ENCODE measurements around the gene SUMF2.
"Not testable (repeated sequence)": the region's sequence is repeated elsewhere in the genome, so short reads cannot be mapped to it uniquely, and the experiment has no call there.

SUMF2 gene

GRCh38 chr7:56046721-56047445 is 17.2 kb upstream of the SUMF2 start:
- Histone ChIP-seq H3K4me1 (ENCODE audit: insufficient read depth, low read length, severe bottlenecking) (peaks cover 23% of the 10 kb centered on the region), H3K9ac (ENCODE audit: low read length) (no peak overlapping the region; the same call in 1 of the 2 replicates), H3K27ac (ENCODE audit: low read depth, low read length, poor library complexity, severe bottlenecking) (peak overlapping the region; percentile 38), H3K4me3 (ENCODE audit: low read depth, low read length, poor library complexity, severe bottlenecking) (no peak overlapping the region), H3K9me2 (ENCODE audit: low read depth, low read length) (no peaks in the 10 kb centered on the region), H2AFZ (ENCODE audit: low read length) (no peak overlapping the region), H3K27me3 (ENCODE audit: insufficient read depth, low read length) (no peaks in the 10 kb centered on the region), H3K4me2 (ENCODE audit: low read length) (no peak overlapping the region; the same call in 1 of the 2 replicates), H3K79me2 (ENCODE audit: insufficient read depth, low read length) (peaks cover 17% of the 10 kb centered on the region), H3F3A (ENCODE audit: insufficient read depth, low read length) (no peaks in the 10 kb centered on the region), H3K9me3 (ENCODE audit: low read length) (no peaks in the 10 kb centered on the region), H3K36me3 (ENCODE audit: insufficient read depth, low read length) (peaks cover 21% of the 10 kb centered on the region), H4K20me1 (ENCODE audit: insufficient read depth, low read length) (no peaks in the 10 kb centered on the region)
- no peak for TF ChIP-seq EZH2 (IDR thresholded peaks at IDR 0.05; ENCODE audit: borderline replicate concordance, low read length)
- no peak for TF ChIP-seq CTCF (IDR thresholded peaks at IDR 0.05; ENCODE audit: low read length)

DNA sequence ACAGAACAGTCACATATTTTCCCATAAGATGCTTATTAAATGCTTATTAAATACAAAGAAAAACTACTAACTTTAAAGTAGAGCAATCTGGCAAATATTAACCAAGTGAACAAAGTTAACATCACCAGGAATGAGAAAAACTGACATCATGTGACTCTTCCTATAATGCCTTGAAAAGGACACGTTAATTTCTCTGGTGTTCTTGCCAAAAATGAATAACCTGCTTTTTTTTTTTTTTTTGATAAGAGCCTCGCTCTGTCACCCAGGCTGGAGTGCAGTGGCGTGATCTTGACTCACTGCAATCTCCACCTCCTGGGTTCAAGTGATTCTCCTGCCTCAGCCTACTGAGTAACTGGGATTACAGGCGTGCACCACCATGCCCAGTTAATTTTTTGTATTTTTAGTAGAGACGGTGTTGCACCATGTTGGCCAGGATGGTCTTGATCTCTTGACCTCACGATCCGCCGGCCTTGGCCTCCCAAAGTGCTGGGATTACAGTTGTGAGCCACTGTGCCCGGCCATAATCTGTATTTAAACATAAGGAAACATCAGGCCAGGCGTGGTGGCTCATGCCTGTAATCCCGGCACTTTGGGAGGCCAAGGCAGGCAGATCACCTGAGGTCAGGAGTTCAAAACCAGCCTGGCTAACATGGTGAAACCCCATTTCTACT is 16.5 kb upstream of the SUMF2 start:
- not testable (repeated sequence) for H3K9ac ChIP-seq (ENCODE audit: low read length); H3K27me3 ChIP-seq (ENCODE audit: insufficient read depth, low read length); H3K9me3 ChIP-seq (ENCODE audit: low read length); H2AFZ ChIP-seq (ENCODE audit: low read length); H3K4me2 ChIP-seq (ENCODE audit: low read length); H4K20me1 ChIP-seq (ENCODE audit: insufficient read depth, low read length); H3F3A ChIP-seq (ENCODE audit: insufficient read depth, low read length); H3K9me2 ChIP-seq (ENCODE audit: low read depth, low read length); H3K4me3 ChIP-seq (ENCODE audit: low read depth, low read length, poor library complexity, severe bottlenecking)
- Histone ChIP-seq H3K79me2 (ENCODE audit: insufficient read depth, low read length) (peaks cover 24% of the 10 kb centered on the region), H3K27ac (ENCODE audit: low read depth, low read length, poor library complexity, severe bottlenecking) (peak overlapping the region; percentile 38), H3K36me3 (ENCODE audit: insufficient read depth, low read length) (peaks cover 20% of the 10 kb centered on the region), H3K4me1 (ENCODE audit: insufficient read depth, low read length, severe bottlenecking) (peaks cover 25% of the 10 kb centered on the region)

- Histone ChIP-seq H3K9ac (ENCODE audit: low read length) (no peak overlapping the region), H3K4me3 (ENCODE audit: low read depth, low read length, poor library complexity, severe bottlenecking) (no peak overlapping the region), H3K4me2 (ENCODE audit: low read length) (no peak overlapping the region), H3K9me3 (ENCODE audit: low read length) (no peaks in the 10 kb centered on the region), H2AFZ (ENCODE audit: low read length) (no peak overlapping the region), H4K20me1 (ENCODE audit: insufficient read depth, low read length) (no peaks in the 10 kb centered on the region), H3K27me3 (ENCODE audit: insufficient read depth, low read length) (no peaks in the 10 kb centered on the region), H3K79me2 (ENCODE audit: insufficient read depth, low read length) (peaks cover 30% of the 10 kb centered on the region), H3K27ac (ENCODE audit: low read depth, low read length, poor library complexity, severe bottlenecking) (no peak overlapping the region), H3K4me1 (ENCODE audit: insufficient read depth, low read length, severe bottlenecking) (peaks cover 32% of the 10 kb centered on the region), H3F3A (ENCODE audit: insufficient read depth, low read length) (no peaks in the 10 kb centered on the region), H3K36me3 (ENCODE audit: insufficient read depth, low read length) (peaks cover 22% of the 10 kb centered on the region), H3K9me2 (ENCODE audit: low read depth, low read length) (no peaks in the 10 kb centered on the region)
- no peak for TF ChIP-seq EZH2 (IDR thresholded peaks at IDR 0.05; ENCODE audit: borderline replicate concordance, low read length)
- TF ChIP-seq CTCF (IDR thresholded peaks at IDR 0.05; ENCODE audit: low read length) = no peak
These were observed 15.8 kb upstream of the SUMF2 start for GRCh38 chr7:56048245-56048644.

- H3K9me2 ChIP-seq (ENCODE audit: low read depth, low read length); H3K27ac ChIP-seq (ENCODE audit: low read depth, low read length, poor library complexity, severe bottlenecking); H3K4me3 ChIP-seq (ENCODE audit: low read depth, low read length, poor library complexity, severe bottlenecking); H3K4me2 ChIP-seq (ENCODE audit: low read length); H4K20me1 ChIP-seq (ENCODE audit: insufficient read depth, low read length); H3F3A ChIP-seq (ENCODE audit: insufficient read depth, low read length); H3K9me3 ChIP-seq (ENCODE audit: low read length); H2AFZ ChIP-seq (ENCODE audit: low read length); H3K9ac ChIP-seq (ENCODE audit: low read length); H3K27me3 ChIP-seq (ENCODE audit: insufficient read depth, low read length): not testable (repeated sequence)
- H3K4me1 ChIP-seq (ENCODE audit: insufficient read depth, low read length, severe bottlenecking) = peaks cover 37% of the 10 kb centered on the region
- peaks cover 25% of the 10 kb centered on the region for H3K36me3 ChIP-seq (ENCODE audit: insufficient read depth, low read length)
- peaks cover 36% of the 10 kb centered on the region for H3K79me2 ChIP-seq (ENCODE audit: insufficient read depth, low read length)
These were observed 15.3 kb upstream of the SUMF2 start for GRCh38 chr7:56048763-56049162.

Data from OCI-LY1 (cell line).